Chondrocyte (in vitro differentiated cells): ENCODE data around the gene AFF3. TPM values are rescaled to one million over a fixed set of nuclear protein-coding genes. Genes with fewer than 3 reads are reported as not detected.

Experiments used
- DNase-seq: peaks from one replicate; pipeline ENCODE4 v3.0.0; 2021; ENCODE audit warnings: mixed read lengths, low spot score
- H3K27ac Mint-ChIP-seq: one replicate; pipeline ENCODE4 v1.8.0; 2021; ENCODE audit warnings: mild to moderate bottlenecking, moderate library complexity, mixed read lengths; ENCODE audit not compliant: unreplicated experiment
- H3K27me3 Mint-ChIP-seq: 2 replicates; pipeline ENCODE4 v1.8.0; 2021; ENCODE audit warnings: low read depth, mixed read lengths
- H3K36me3 Mint-ChIP-seq: 2 replicates; pipeline ENCODE4 v1.8.0; 2021; ENCODE audit warnings: low read depth, mixed read lengths
- H3K4me1 Mint-ChIP-seq: 2 replicates; pipeline ENCODE4 v1.8.0; 2021; ENCODE audit warnings: low read depth, mild to moderate bottlenecking, mixed read lengths
- H3K4me3 Mint-ChIP-seq: one replicate; pipeline ENCODE4 v1.8.0; 2021; ENCODE audit warnings: mild to moderate bottlenecking, moderate library complexity, mixed read lengths; ENCODE audit not compliant: unreplicated experiment
- H3K9me3 Mint-ChIP-seq: 2 replicates; pipeline ENCODE4 v1.8.0; 2021; ENCODE audit warnings: low read depth, mixed read lengths
- CTCF ChIP-seq: fragments of 200-600 bp; sonication (generic); IDR thresholded peaks from 2 replicates; pipeline ENCODE4 v1.5.0; 2021; ENCODE audit warnings: antibody characterized with exemption, mild to moderate bottlenecking, moderate library complexity
- total RNA-seq: library from RNA; stranded (reverse); gene quantifications from 3 replicates; pipeline ENCODE4 v1.2.1, GENCODE V29; 2021

The AFF3 gene
- total RNA-seq, 1 donor from 2014 or later = 127 TPM

DNA sequence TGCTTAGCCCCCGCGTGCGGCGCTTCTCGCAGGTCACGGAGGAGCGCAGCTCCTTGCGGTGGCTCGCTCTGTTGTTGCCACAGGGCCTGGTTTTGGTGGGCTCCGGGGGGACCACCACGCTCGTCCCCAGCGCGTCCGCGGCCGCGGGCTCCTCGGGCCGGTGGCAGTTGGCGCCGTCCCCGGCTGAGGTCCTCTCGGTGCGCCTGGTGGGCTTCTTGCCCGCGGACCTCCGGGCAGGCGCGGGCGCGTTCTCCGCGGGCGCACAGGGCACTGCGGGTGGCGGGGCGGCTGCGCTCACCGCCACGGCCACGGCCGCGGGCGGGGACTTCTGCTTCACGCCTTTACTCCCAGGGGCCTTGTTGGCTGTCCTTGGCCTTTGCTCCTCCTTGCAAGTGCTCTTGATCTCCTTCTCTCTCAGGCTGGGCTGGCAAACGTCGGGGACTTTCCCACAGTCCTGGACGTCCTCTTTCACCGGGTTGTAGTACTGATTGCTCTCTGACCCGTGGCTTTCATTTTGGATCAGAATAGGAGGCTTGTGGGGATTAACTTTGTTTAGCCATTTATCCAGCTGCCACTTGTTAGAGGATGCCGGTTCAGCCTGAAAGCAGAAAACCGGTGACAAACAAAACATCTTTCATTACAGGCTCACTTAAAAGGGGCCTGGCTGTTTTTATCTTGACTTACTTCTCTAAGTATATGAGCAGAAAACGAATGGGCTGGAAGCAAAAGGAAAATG, 548.5 kb downstream of the AFF3 start:
- H3K4me3 Mint-ChIP-seq = no peak overlapping the region
- no peaks in the 10 kb centered on the region for H3K27me3 Mint-ChIP-seq
- H3K27ac Mint-ChIP-seq = peak overlapping the region; percentile 41
- H3K36me3 Mint-ChIP-seq = peaks cover 9% of the 10 kb centered on the region
- TF ChIP-seq CTCF = no peak
- H3K9me3 Mint-ChIP-seq = no peaks in the 10 kb centered on the region
- DNase-seq = no peak
- H3K4me1 Mint-ChIP-seq = no peaks in the 10 kb centered on the region

- Mint-ChIP-seq H3K27me3 (no peaks in the 10 kb centered on the region), H3K9me3 (no peaks in the 10 kb centered on the region), H3K4me3 (no peak overlapping the region), H3K36me3 (peaks cover 29% of the 10 kb centered on the region), H3K4me1 (peaks cover 17% of the 10 kb centered on the region), H3K27ac (no peak overlapping the region)
- no peak for DNase-seq
- no peak for TF ChIP-seq CTCF
Observed at GRCh38 chr2:99576775-99577174, 565.6 kb downstream of the AFF3 start.

DNA sequence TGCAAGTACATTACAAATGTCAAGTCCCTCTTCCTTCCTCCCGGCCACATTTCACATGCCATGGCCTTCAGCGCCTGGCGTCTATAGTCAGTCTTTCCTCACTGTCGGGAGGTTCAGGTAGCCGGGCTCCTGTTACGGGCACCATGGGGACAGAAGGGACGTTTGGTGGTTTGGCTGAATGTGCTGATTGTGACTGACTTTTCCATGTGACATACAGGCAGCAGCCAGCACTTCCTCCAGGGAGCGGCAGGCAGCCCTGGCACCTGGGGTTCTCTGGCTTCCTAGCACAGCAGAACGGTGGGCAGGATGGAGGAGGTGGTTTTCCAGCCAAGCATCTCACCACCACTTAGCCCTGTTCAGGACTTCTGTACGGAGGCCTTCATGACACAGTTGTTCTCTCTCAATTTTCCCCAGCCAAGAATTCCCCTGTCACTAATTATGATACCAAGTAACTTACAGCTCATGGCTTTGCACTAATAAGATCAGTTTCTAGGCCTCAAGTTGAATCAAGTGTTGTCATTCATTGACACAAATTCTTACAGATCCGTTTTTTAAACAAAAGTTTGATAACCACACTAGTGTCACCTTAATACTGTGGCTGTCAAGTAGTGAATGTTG, 568.6 kb downstream of the AFF3 start:
- Mint-ChIP-seq H3K4me3 (no peak overlapping the region), H3K9me3 (no peaks in the 10 kb centered on the region), H3K4me1 (peaks cover 23% of the 10 kb centered on the region), H3K36me3 (peaks cover 33% of the 10 kb centered on the region), H3K27ac (peak overlapping the region; percentile 55), H3K27me3 (no peaks in the 10 kb centered on the region)
- no peak for TF ChIP-seq CTCF
- no peak for DNase-seq

- Mint-ChIP-seq H3K27ac (peak overlapping the region; percentile 92), H3K4me3 (peak overlapping the region; percentile 48), H3K27me3 (no peaks in the 10 kb centered on the region), H3K9me3 (no peaks in the 10 kb centered on the region), H3K4me1 (peaks cover 23% of the 10 kb centered on the region), H3K36me3 (peaks cover 34% of the 10 kb centered on the region)
- TF ChIP-seq CTCF = no peak
- DNase-seq = no peak
Observed at GRCh38 chr2:99572373-99573164, 569.8 kb downstream of the AFF3 start.

GRCh38 chr2:99571954-99572353, 570.4 kb downstream of the AFF3 start:
- H3K4me3 Mint-ChIP-seq = peak overlapping the region; percentile 48

More at GRCh38 chr2:99571954-99572353, 570.4 kb downstream of the AFF3 start:
- Mint-ChIP-seq H3K27ac (peak overlapping the region; percentile 92), H3K36me3 (peaks cover 33% of the 10 kb centered on the region), H3K27me3 (no peaks in the 10 kb centered on the region), H3K4me1 (peaks cover 23% of the 10 kb centered on the region), H3K9me3 (no peaks in the 10 kb centered on the region)
- no peak for DNase-seq
- TF ChIP-seq CTCF = no peak
